Kidney (tissue), 14 donors: Measurements from ENCODE around the gene P2RX2. TPM values are rescaled to one million over a fixed set of nuclear protein-coding genes. Genes with fewer than 3 reads are reported as not detected.

Source experiments
- DNase-seq, 5 donors: peaks; one replicate each; pipeline ENCODE4 v3.0.0-alpha.2; 2013 to 2020
- FAIRE-seq: peaks from 2 replicates; lab custom pipeline; 2012; peaks lifted over from hg19 to GRCh38; lab: Jason Lieb, UNC
- H3K27ac ChIP-seq, 2 donors: one replicate each; pipeline ENCODE4 v1.7.0; 2013; ENCODE audit warnings: low read depth in 2 of 2, low read length in 2 of 2, inconsistent platforms in 1 of 2
- H3K27me3 ChIP-seq: one replicate; pipeline ENCODE4 v1.7.1; 2013; ENCODE audit warnings: low read length, inconsistent platforms; ENCODE audit not compliant: control insufficient read depth, insufficient read depth
- H3K36me3 ChIP-seq, 3 donors: one replicate each; pipeline versions ENCODE4 v1.7.0 to v1.7.1; 2013; ENCODE audit warnings: low read length in 3 of 3, control low read depth in 1 of 3, inconsistent platforms in 1 of 3; ENCODE audit not compliant: insufficient read depth in 3 of 3, control insufficient read depth in 2 of 3
- H3K4me1 ChIP-seq, 3 donors: one replicate each; pipeline versions ENCODE4 v1.7.0 to v1.7.1; 2013; ENCODE audit warnings: low read length in 3 of 3, inconsistent platforms in 1 of 3, low read depth in 1 of 3; ENCODE audit not compliant: control insufficient read depth in 2 of 3, insufficient read depth in 2 of 3
- H3K4me3 ChIP-seq, 3 donors: one replicate each; pipeline versions ENCODE4 v1.7.0 to v1.8.1; 2013; ENCODE audit warnings: low read length in 3 of 3, control low read depth in 1 of 3, inconsistent platforms in 1 of 3
- H3K9ac ChIP-seq, 3 donors: one replicate each; pipeline versions ENCODE4 v1.7.0 to v1.7.1; 2013; ENCODE audit warnings: low read length in 3 of 3, control low read depth in 1 of 3, inconsistent platforms in 1 of 3
- H3K9me3 ChIP-seq, 3 donors: one replicate each; pipeline versions ENCODE4 v1.7.0 to v1.7.1; 2013; ENCODE audit warnings: low read length in 3 of 3, control low read depth in 1 of 3, inconsistent platforms in 1 of 3; ENCODE audit not compliant: control insufficient read depth in 2 of 3, insufficient read depth in 1 of 3
- CTCF ChIP-seq: IDR thresholded peaks from 3 replicates; pipeline ENCODE4 v1.5.1; 2012; ENCODE audit warnings: mild to moderate bottlenecking, moderate library complexity, borderline replicate concordance; ENCODE audit not compliant: insufficient read depth; ENCODE audit errors: extremely low read depth
- intact Hi-C: fragments of 100-400 bp; cut with DNase I; formaldehyde crosslinking; loops from one replicate; pipeline ENCODE4 v1.11.1; 2022
- polyA plus RNA-seq: library from polyadenylated mRNA; stranded (reverse); fragments of 350-450 nt; fragmentation: Illumina TruSeq; extraction: RNeasy Lipid Tissue Mini Kit (QIAGEN cat#74804); gene quantifications from one replicate; pipeline ENCODE4 v1.2.3, GENCODE V29; 2014; ENCODE audit warnings: low read depth, low replicate concordance; ENCODE audit not compliant: insufficient read depth
- total RNA-seq: library from RNA; stranded (reverse); fragmentation: NEBNext Ultra II Directional; extraction: Animal tissue kit (Norgen Biotek cat#: 25700); gene quantifications from one replicate; pipeline ENCODE4 v1.2.1, GENCODE V29; 2021
- donor health status: control.
- donor health status: control.
- donor health status: control.
- donor health status: control.
- donor health status: control.
- donor health status: DM: yes; HTN: yes; CAD: no.
- donor health status: Normal renal cell carcinoma (clear cell type).

Gene P2RX2
- total and polyA plus RNA-seq, 2 donors from 2014 or later = 0.19 to 0.37 TPM

GRCh38 chr12:132601171-132601883 is 17.2 kb upstream of the P2RX2 start:
- Histone ChIP-seq H3K4me1 (peaks cover 0 to 30% (median 4%) of the 10 kb centered on the region in 3 donors), H3K4me3 (no peak overlapping the region), H3K27me3 (peaks cover 4% of the 10 kb centered on the region), H3K27ac (no peak overlapping the region), H3K9ac (peak overlapping the region in 1 of 3 donors; percentile 71), H3K36me3 (no peaks in the 10 kb centered on the region), H3K9me3 (no peaks in the 10 kb centered on the region)
- DNase-seq = peak in 2 of 5 donors; percentile 70 to 75
- TF ChIP-seq CTCF = no peak
- intact Hi-C loops = no loop called here
- no peak for FAIRE-seq

DNA sequence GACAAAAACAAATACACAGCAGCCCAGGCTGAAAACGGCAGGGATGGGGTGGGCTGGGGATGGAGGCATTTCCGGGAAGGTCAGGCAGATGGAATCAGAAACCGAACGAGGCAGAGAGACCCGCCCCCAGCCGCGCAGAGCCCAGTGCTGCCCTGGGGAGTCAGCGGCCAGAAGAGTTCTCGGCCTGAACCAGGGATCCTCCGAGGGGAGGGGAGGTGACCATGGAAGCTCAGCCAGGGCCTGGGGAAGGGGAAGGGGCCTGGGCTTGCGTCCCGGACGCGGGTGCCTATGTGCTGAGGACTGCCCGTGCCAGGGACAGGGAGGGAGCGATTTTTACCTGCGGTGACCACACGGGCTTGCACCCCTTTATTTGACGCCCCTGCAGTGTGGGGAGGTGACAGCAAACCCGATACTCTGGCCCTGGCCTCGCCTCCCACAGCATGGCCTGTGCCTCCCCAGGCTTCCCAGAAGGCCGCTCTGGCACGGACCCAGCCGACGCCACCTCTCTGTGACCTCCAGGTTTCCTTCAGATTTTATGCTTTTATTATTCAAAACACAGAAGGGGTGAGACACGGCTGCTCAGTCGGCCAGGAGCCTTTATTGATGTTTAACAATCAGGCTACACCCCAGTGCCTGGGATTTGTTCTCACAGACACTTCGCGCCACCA is 15.9 kb upstream of the P2RX2 start:
- Histone ChIP-seq H3K9me3 (no peaks in the 10 kb centered on the region), H3K27me3 (peaks cover under 1% of the 10 kb centered on the region), H3K4me1 (peaks cover 0 to 25% (median 0%) of the 10 kb centered on the region in 3 donors), H3K27ac (peak overlapping the region; percentile 72 to 82), H3K36me3 (no peaks in the 10 kb centered on the region), H3K9ac (peak overlapping the region in 1 of 3 donors; percentile 4), H3K4me3 (peak overlapping the region in 1 of 3 donors; percentile 46)
- no peak for TF ChIP-seq CTCF
- intact Hi-C loops = no loop called here
- no peak for FAIRE-seq
- DNase-seq = peak; percentile 84 to 92 (median 88)

GRCh38 chr12:132603240-132604150 is 15.1 kb upstream of the P2RX2 start:
- intact Hi-C loops = no loop called here
- H3K27ac ChIP-seq = peak overlapping the region; percentile 72 to 86
- H3K9me3 ChIP-seq = no peaks in the 10 kb centered on the region
- H3K4me1 ChIP-seq = peaks cover 0 to 28% (median 0%) of the 10 kb centered on the region in 3 donors
- no peak for TF ChIP-seq CTCF
- FAIRE-seq (no peak), DNase-seq (peak; percentile 48 to 87 (median 76))
- peak overlapping the region in 1 of 3 donors; percentile 34 for H3K9ac ChIP-seq
- H3K36me3 ChIP-seq = no peaks in the 10 kb centered on the region
- H3K4me3 ChIP-seq = peak overlapping the region; percentile 19 to 46 (median 20)
- no peaks in the 10 kb centered on the region for H3K27me3 ChIP-seq
